HCT116 (cell line): ENCODE measurements around the gene RPAP3.

Experiments
- CTCF ChIP-seq, 3 experiments: fragments of 200-600 bp in 1 of 3; sonication (generic) in 1 of 3; IDR thresholded peaks in 2 of 3; conservative IDR thresholded peaks in 1 of 3; 2 replicates each; pipeline ENCODE4 v1.5.1; 2012 to 2017; ENCODE audit warnings: low read depth in 2 of 3, low read length in 2 of 3, antibody characterized with exemption in 1 of 3, borderline replicate concordance in 1 of 3, control low read depth in 1 of 3, mild to moderate bottlenecking in 1 of 3, mixed read lengths in 1 of 3, mixed run types in 1 of 3, moderate library complexity in 1 of 3; ENCODE audit not compliant: insufficient read depth in 1 of 3
- JUND ChIP-seq: IDR thresholded peaks from 2 replicates; pipeline ENCODE4 v1.6.1; 2012
- POLR2A ChIP-seq: IDR thresholded peaks from 2 replicates; pipeline ENCODE4 v1.7.0; 2011; ENCODE audit warnings: borderline replicate concordance; ENCODE audit not compliant: insufficient read depth, insufficient read length; ENCODE audit errors: extremely low read depth
- REST ChIP-seq: IDR thresholded peaks from 2 replicates; pipeline ENCODE4 v1.6.1; 2012; ENCODE audit warnings: low read depth

- TF ChIP-seq REST = no peak
- TF ChIP-seq JUND = no peak
- TF ChIP-seq CTCF (IDR thresholded peaks at IDR 0.05 in 2 of 3, conservative IDR thresholded peaks at IDR 0.05 in 1 of 3; ENCODE audit: borderline replicate concordance in 1 of 3, insufficient read depth in 1 of 3, low read depth in 2 of 3, low read length in 2 of 3) = no peak
- no peak for TF ChIP-seq POLR2A
Observed at GRCh38 chr12:47698631-47699030, 7.2 kb downstream of the RPAP3 start.
